SH-SY5Y (cell line): ENCODE measurements around the gene SP140L.

Experiments
- GATA2 ChIP-seq: IDR thresholded peaks from 2 replicates; pipeline ENCODE4 v1.6.1; 2011; ENCODE audit warnings: mild to moderate bottlenecking, low read depth, low read length

The SP140L gene

GRCh38 chr2:230453006-230453405, 126.0 kb downstream of the SP140L start:
- TF ChIP-seq GATA2: no peak
